B cell (primary cell): ENCODE data around the gene EFR3B. TPM values are rescaled to one million over a fixed set of nuclear protein-coding genes. Genes with fewer than 3 reads are reported as not detected.
A peak's percentile ranks its signal among the peaks of the same experiment; 100 is the strongest.
"Not testable (repeated sequence)": the region's sequence is repeated elsewhere in the genome, so short reads cannot be mapped to it uniquely, and the experiment has no call there.

Source experiments
- ATAC-seq: fragments of 200-7000 bp; cut with Tn5 transposase; one replicate; pipeline ENCODE4 v1.10.0; 2021; ENCODE audit warnings: low read depth, mild to moderate bottlenecking, moderate number of reproducible peaks, moderate library complexity
- CTCF ChIA-PET: fragments of 350-600 bp; sonication (Branson Sonifier 250); formaldehyde crosslinking; loops from one replicate; lab custom pipeline; 2021; ENCODE audit warnings: antibody characterized with exemption, inconsistent platforms; lab: Charles Lee
- POLR2A ChIA-PET: fragments of 350-600 bp; sonication (Branson Sonifier 250); formaldehyde crosslinking; loops from one replicate; lab custom pipeline; 2021; ENCODE audit warnings: antibody characterized with exemption; lab: Charles Lee
- DNase-seq: peaks from one replicate; pipeline ENCODE4 v3.0.0; 2013
- H2AFZ ChIP-seq: 2 replicates; pipeline ENCODE4 v1.6.1; 2012; ENCODE audit warnings: mild to moderate bottlenecking, low read depth, low read length; ENCODE audit not compliant: insufficient read depth, poor library complexity, severe bottlenecking
- H3K27ac ChIP-seq, 2 donors: 1 replicate in 1 of 2; 2 replicates in 1 of 2; pipeline ENCODE4 v1.5.1; 2012 to 2013; ENCODE audit warnings: low read length in 2 of 2, mild to moderate bottlenecking in 2 of 2, moderate library complexity in 1 of 2
- H3K27me3 ChIP-seq, 4 experiments: fragments of 200-600 bp in 1 of 4; sonication (generic) in 1 of 4; replicated peaks in 1 of 4; 1 replicate in 2 of 4; 2 replicates in 2 of 4; pipeline versions ENCODE4 v1.6.1 to v1.7.0; 2013 to 2016; ENCODE audit warnings: low read length in 3 of 4, mild to moderate bottlenecking in 2 of 4, mixed read lengths in 1 of 4, moderate library complexity in 1 of 4; ENCODE audit not compliant: insufficient read depth in 4 of 4, control insufficient read depth in 3 of 4; ENCODE audit errors: control extremely low read depth in 1 of 4
- H3K36me3 ChIP-seq, 2 experiments: replicated peaks in 1 of 2; 1 replicate in 1 of 2; 2 replicates in 1 of 2; pipeline versions ENCODE4 v1.6.1 to v1.7.1; 2013; ENCODE audit warnings: low read length in 1 of 2; ENCODE audit not compliant: insufficient read depth in 2 of 2, control insufficient read depth in 1 of 2; ENCODE audit errors: control extremely low read depth in 1 of 2, extremely low read depth in 1 of 2
- H3K4me1 ChIP-seq, 2 donors: fragments of 200-600 bp in 1 of 2; sonication (generic) in 1 of 2; 1 replicate in 1 of 2; 2 replicates in 1 of 2; pipeline versions ENCODE4 v1.5.1 to v1.6.1; 2013 to 2017; ENCODE audit warnings: low read length in 2 of 2; ENCODE audit not compliant: control insufficient read depth in 2 of 2, insufficient read depth in 2 of 2
- H3K4me2 ChIP-seq: replicated peaks from 2 replicates; pipeline ENCODE3; 2012; ENCODE audit warnings: mild to moderate bottlenecking, low read depth, low read length; ENCODE audit not compliant: poor library complexity, severe bottlenecking
- H3K4me3 ChIP-seq, 5 experiments: fragments of 200-600 bp in 1 of 5; sonication (generic) in 1 of 5; 1 replicate in 3 of 5; 2 replicates in 2 of 5; pipeline versions ENCODE4 v1.5.1 to v1.7.0; 2011 to 2016; ENCODE audit warnings: low read length in 4 of 5, mild to moderate bottlenecking in 4 of 5, low read depth in 2 of 5, control low read depth in 1 of 5, moderate library complexity in 1 of 5; ENCODE audit not compliant: insufficient read depth in 1 of 5; ENCODE audit errors: control extremely low read depth in 1 of 5, extremely low read depth in 1 of 5
- H3K79me2 ChIP-seq: fragments of 200-600 bp; sonication (generic); one replicate; pipeline ENCODE4 v1.6.0; 2016; ENCODE audit warnings: low read length; ENCODE audit not compliant: control insufficient read depth, insufficient read depth
- H3K9ac ChIP-seq: fragments of 200-600 bp; sonication (generic); 2 replicates; pipeline ENCODE4 v1.6.1; 2017; ENCODE audit warnings: mild to moderate bottlenecking, low read length, moderate library complexity
- H3K9me3 ChIP-seq, 3 donors: one replicate each; pipeline versions ENCODE4 v1.6.1 to v1.7.1; 2013; ENCODE audit warnings: low read length in 2 of 3; ENCODE audit not compliant: control insufficient read depth in 2 of 3, insufficient read depth in 1 of 3; ENCODE audit errors: control extremely low read depth in 1 of 3
- H4K20me1 ChIP-seq: 2 replicates; pipeline ENCODE4 v1.6.0; 2012; ENCODE audit warnings: mild to moderate bottlenecking, low read length; ENCODE audit not compliant: insufficient read depth, control insufficient read depth, poor library complexity, severe bottlenecking
- H3K27ac Mint-ChIP-seq: one replicate; pipeline ENCODE4 v1.8.0; 2021; ENCODE audit warnings: mixed read lengths
- H3K27me3 Mint-ChIP-seq: one replicate; pipeline ENCODE4 v1.8.0; 2021; ENCODE audit warnings: mixed read lengths
- H3K4me1 Mint-ChIP-seq: one replicate; pipeline ENCODE4 v1.8.0; 2021; ENCODE audit warnings: mixed read lengths
- H3K4me3 Mint-ChIP-seq: one replicate; pipeline ENCODE4 v1.8.0; 2021; ENCODE audit warnings: mixed read lengths
- H3K9me3 Mint-ChIP-seq: one replicate; pipeline ENCODE4 v1.8.0; 2022; ENCODE audit warnings: mixed read lengths; ENCODE audit not compliant: insufficient read depth
- CTCF ChIP-seq: fragments of 200-600 bp; IDR thresholded peaks from one replicate; pipeline ENCODE4 v1.8.0; 2022; ENCODE audit warnings: antibody characterized with exemption, mild to moderate bottlenecking
- EZH2 ChIP-seq: IDR thresholded peaks from 2 replicates; pipeline ENCODE4 v1.6.1; 2012; ENCODE audit warnings: borderline replicate concordance, low read depth, mild to moderate bottlenecking, moderate library complexity, low read length; ENCODE audit not compliant: insufficient read depth, poor library complexity, severe bottlenecking
- WGBS: methylation state at CpG from one replicate; pipeline ENCODE4 v1.1.5; 2013; ENCODE audit warnings: missing lambda C conversion rate; ENCODE audit not compliant: insufficient coverage; 5-methylcytosine and 5-hydroxymethylcytosine counted together
- intact Hi-C: fragments of 100-400 bp; cut with micrococcal nuclease; formaldehyde crosslinking; loops from one replicate; pipeline ENCODE4 v1.10.0; 2022
- polyA plus RNA-seq: library from polyadenylated mRNA; depleted of rRNA; stranded (reverse); fragments of >200 nt; gene quantifications from 2 replicates; pipeline ENCODE4 v1.2.3, GENCODE V29; 2012
- total RNA-seq, 2 donors: library from RNA; stranded (reverse); fragments of 120-200 nt in 1 of 2; gene quantifications; 1 replicate in 1 of 2; 2 replicates in 1 of 2; pipeline versions ENCODE4 v1.2.3 to v1.2.4, GENCODE V29; 2013 to 2022

The EFR3B gene
- total and polyA plus RNA-seq, 2 donors (not counting 1 experiment from before 2014, with no cell fraction given), result 0.15 TPM; not detected in 1

- Histone ChIP-seq H3K4me2 (no peak overlapping the region), H3K4me1 (no peaks in the 10 kb centered on the region), H2AFZ (peak overlapping the region; percentile 28), H3K9me3 (no peaks in the 10 kb centered on the region), H3K27me3 (no peaks in the 10 kb centered on the region), H3K4me3 (no peak overlapping the region), H4K20me1 (no peaks in the 10 kb centered on the region), H3K9ac (no peak overlapping the region), H3K36me3 (no peaks in the 10 kb centered on the region), H3K27ac (no peak overlapping the region), H3K79me2 (no peaks in the 10 kb centered on the region)
- intact Hi-C loops, result no loop called here
- ATAC-seq (no peak), DNase-seq (no peak)
- TF ChIP-seq CTCF (no peak), EZH2 (no peak)
- POLR2A ChIA-PET, result no interaction called here
- WGBS, result 100% methylated on average over 3 of the region's 11 CpGs
- no peaks in the 10 kb centered on the region for H3K9me3 Mint-ChIP-seq
- H3K27ac Mint-ChIP-seq, result no peak overlapping the region
- peaks cover 9% of the 10 kb centered on the region for H3K27me3 Mint-ChIP-seq
- CTCF ChIA-PET, result no interaction called here
- no peak overlapping the region for H3K4me3 Mint-ChIP-seq
- peaks cover 3% of the 10 kb centered on the region for H3K4me1 Mint-ChIP-seq
These were observed 31.9 kb upstream of the EFR3B start for GRCh38 chr2:25009954-25010353.

- POLR2A ChIA-PET, H4K20me1 ChIP-seq, H3K27me3 ChIP-seq, H3K36me3 ChIP-seq, ATAC-seq, H3K4me2 ChIP-seq, H3K27ac ChIP-seq, H3K9ac ChIP-seq, intact Hi-C loops, H3K27me3 Mint-ChIP-seq, H3K4me3 ChIP-seq, H3K79me2 ChIP-seq, H2AFZ ChIP-seq, H3K4me3 Mint-ChIP-seq, H3K9me3 Mint-ChIP-seq, DNase-seq, H3K4me1 ChIP-seq, H3K27ac Mint-ChIP-seq, H3K9me3 ChIP-seq, H3K4me1 Mint-ChIP-seq, CTCF ChIA-PET: not testable (repeated sequence)
- WGBS, result 100% methylated on average over 2 of the region's 2 CpGs
These were observed 30.5 kb upstream of the EFR3B start for GRCh38 chr2:25011342-25011741.
